ENCODE data around the gene RNF227.

RNF227 gene

DNA sequence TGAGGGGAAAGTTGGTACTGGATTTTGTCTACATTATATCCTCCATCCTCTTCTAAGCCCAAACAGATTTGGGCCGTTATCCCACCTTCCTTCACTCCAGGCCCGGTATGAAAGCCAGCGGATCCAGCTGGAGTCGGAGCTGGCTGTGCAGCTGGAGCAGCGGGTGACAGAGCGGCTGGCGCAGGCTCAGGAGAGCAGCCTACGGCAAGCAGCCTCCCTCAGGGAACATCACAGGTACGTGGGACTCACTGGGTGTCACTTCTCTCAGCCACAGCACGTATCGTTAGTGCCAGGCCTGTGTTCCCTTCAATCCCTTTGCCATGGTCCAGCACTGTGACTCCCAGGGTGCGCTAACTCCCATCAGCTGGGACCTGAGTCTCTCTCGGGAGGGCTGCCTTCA is 27.2 kb upstream of the RNF227 start:
- no peak for ATAC-seq
- TF ChIP-seq ZNF565 (CRISPR knock-in tag; conservative IDR thresholded peaks at IDR 0.05; ENCODE audit: low read depth) (no peak), ZNF70 (CRISPR knock-in tag; IDR thresholded peaks at IDR 0.05) (no peak), ARNTL (CRISPR knock-in tag; IDR thresholded peaks at IDR 0.05; ENCODE audit: borderline replicate concordance, low read depth) (no peak), ZNF8 (CRISPR knock-in tag; IDR thresholded peaks at IDR 0.05) (no peak), TCF4 (CRISPR knock-in tag; IDR thresholded peaks at IDR 0.05; ENCODE audit: borderline replicate concordance) (no peak), ISL1 (CRISPR knock-in tag; IDR thresholded peaks at IDR 0.05) (no peak), ZC3H10 (CRISPR knock-in tag; IDR thresholded peaks at IDR 0.05) (no peak), BACH2 (CRISPR knock-in tag; IDR thresholded peaks at IDR 0.05; ENCODE audit: borderline replicate concordance) (no peak), ESRRG (CRISPR knock-in tag; IDR thresholded peaks at IDR 0.05) (no peak), SNAI2 (CRISPR knock-in tag; IDR thresholded peaks at IDR 0.05) (no peak), ZFP30 (CRISPR knock-in tag; IDR thresholded peaks at IDR 0.05) (no peak)
- TF ChIP-seq, protein P1, sequence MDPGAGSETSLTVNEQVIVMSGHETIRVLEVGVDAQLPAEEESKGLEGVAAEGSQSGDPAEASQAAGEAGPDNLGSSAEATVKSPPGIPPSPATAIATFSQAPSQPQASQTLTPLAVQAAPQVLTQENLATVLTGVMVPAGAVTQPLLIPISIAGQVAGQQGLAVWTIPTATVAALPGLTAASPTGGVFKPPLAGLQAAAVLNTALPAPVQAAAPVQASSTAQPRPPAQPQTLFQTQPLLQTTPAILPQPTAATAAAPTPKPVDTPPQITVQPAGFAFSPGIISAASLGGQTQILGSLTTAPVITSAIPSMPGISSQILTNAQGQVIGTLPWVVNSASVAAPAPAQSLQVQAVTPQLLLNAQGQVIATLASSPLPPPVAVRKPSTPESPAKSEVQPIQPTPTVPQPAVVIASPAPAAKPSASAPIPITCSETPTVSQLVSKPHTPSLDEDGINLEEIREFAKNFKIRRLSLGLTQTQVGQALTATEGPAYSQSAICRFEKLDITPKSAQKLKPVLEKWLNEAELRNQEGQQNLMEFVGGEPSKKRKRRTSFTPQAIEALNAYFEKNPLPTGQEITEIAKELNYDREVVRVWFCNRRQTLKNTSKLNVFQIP (CRISPR knock-in tag; IDR thresholded peaks at IDR 0.05; ENCODE audit: borderline replicate concordance, low read depth): no peak
- TF ChIP-seq, protein P2, sequence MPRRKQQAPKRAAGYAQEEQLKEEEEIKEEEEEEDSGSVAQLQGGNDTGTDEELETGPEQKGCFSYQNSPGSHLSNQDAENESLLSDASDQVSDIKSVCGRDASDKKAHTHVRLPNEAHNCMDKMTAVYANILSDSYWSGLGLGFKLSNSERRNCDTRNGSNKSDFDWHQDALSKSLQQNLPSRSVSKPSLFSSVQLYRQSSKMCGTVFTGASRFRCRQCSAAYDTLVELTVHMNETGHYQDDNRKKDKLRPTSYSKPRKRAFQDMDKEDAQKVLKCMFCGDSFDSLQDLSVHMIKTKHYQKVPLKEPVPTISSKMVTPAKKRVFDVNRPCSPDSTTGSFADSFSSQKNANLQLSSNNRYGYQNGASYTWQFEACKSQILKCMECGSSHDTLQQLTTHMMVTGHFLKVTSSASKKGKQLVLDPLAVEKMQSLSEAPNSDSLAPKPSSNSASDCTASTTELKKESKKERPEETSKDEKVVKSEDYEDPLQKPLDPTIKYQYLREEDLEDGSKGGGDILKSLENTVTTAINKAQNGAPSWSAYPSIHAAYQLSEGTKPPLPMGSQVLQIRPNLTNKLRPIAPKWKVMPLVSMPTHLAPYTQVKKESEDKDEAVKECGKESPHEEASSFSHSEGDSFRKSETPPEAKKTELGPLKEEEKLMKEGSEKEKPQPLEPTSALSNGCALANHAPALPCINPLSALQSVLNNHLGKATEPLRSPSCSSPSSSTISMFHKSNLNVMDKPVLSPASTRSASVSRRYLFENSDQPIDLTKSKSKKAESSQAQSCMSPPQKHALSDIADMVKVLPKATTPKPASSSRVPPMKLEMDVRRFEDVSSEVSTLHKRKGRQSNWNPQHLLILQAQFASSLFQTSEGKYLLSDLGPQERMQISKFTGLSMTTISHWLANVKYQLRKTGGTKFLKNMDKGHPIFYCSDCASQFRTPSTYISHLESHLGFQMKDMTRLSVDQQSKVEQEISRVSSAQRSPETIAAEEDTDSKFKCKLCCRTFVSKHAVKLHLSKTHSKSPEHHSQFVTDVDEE (CRISPR knock-in tag; IDR thresholded peaks at IDR 0.05): no peak
- TF ChIP-seq, protein P3, sequence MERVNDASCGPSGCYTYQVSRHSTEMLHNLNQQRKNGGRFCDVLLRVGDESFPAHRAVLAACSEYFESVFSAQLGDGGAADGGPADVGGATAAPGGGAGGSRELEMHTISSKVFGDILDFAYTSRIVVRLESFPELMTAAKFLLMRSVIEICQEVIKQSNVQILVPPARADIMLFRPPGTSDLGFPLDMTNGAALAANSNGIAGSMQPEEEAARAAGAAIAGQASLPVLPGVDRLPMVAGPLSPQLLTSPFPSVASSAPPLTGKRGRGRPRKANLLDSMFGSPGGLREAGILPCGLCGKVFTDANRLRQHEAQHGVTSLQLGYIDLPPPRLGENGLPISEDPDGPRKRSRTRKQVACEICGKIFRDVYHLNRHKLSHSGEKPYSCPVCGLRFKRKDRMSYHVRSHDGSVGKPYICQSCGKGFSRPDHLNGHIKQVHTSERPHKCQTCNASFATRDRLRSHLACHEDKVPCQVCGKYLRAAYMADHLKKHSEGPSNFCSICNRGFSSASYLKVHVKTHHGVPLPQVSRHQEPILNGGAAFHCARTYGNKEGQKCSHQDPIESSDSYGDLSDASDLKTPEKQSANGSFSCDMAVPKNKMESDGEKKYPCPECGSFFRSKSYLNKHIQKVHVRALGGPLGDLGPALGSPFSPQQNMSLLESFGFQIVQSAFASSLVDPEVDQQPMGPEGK (CRISPR knock-in tag; IDR thresholded peaks at IDR 0.05; ENCODE audit: borderline replicate concordance): no peak
- TF ChIP-seq, protein P4, sequence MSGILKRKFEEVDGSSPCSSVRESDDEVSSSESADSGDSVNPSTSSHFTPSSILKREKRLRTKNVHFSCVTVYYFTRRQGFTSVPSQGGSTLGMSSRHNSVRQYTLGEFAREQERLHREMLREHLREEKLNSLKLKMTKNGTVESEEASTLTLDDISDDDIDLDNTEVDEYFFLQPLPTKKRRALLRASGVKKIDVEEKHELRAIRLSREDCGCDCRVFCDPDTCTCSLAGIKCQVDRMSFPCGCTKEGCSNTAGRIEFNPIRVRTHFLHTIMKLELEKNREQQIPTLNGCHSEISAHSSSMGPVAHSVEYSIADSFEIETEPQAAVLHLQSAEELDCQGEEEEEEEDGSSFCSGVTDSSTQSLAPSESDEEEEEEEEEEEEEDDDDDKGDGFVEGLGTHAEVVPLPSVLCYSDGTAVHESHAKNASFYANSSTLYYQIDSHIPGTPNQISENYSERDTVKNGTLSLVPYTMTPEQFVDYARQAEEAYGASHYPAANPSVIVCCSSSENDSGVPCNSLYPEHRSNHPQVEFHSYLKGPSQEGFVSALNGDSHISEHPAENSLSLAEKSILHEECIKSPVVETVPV (CRISPR knock-in tag; IDR thresholded peaks at IDR 0.05): no peak
- TF ChIP-seq, protein P5, sequence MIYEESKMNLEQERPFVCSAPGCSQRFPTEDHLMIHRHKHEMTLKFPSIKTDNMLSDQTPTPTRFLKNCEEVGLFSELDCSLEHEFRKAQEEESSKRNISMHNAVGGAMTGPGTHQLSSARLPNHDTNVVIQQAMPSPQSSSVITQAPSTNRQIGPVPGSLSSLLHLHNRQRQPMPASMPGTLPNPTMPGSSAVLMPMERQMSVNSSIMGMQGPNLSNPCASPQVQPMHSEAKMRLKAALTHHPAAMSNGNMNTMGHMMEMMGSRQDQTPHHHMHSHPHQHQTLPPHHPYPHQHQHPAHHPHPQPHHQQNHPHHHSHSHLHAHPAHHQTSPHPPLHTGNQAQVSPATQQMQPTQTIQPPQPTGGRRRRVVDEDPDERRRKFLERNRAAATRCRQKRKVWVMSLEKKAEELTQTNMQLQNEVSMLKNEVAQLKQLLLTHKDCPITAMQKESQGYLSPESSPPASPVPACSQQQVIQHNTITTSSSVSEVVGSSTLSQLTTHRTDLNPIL (CRISPR knock-in tag; IDR thresholded peaks at IDR 0.05; ENCODE audit: low read depth): no peak

DNA sequence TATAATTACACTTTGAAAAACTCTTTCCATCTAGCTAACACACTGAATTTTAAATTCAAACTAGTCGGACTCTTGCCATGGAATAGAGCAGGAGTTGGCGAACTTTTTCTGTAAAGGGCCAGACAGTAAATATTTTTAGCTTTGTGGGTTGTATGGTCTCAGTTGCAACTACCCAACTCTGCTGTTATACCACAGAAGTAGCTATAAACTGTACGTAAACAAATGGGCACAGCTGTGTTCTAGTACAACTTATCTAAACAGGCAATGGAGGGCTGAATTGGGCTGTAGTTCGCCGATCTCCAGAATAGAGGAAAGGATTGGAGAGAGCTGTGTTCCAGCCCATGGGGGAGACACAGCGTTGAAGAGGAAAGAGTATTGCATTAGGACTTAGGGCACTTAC is 24.7 kb upstream of the RNF227 start:
- no peak for ATAC-seq
- no peak for TF ChIP-seq ZC3H10 (CRISPR knock-in tag; IDR thresholded peaks at IDR 0.05)
- TF ChIP-seq GLIS3 (CRISPR knock-in tag; IDR thresholded peaks at IDR 0.05): no peak
- no peak for TF ChIP-seq OSR1 (CRISPR knock-in tag; IDR thresholded peaks at IDR 0.05)
- TF ChIP-seq SNAI2 (CRISPR knock-in tag; IDR thresholded peaks at IDR 0.05): no peak
- TF ChIP-seq ZNF8 (CRISPR knock-in tag; IDR thresholded peaks at IDR 0.05): no peak
- no peak for TF ChIP-seq ESRRG (CRISPR knock-in tag; IDR thresholded peaks at IDR 0.05)
- TF ChIP-seq ZNF70 (CRISPR knock-in tag; IDR thresholded peaks at IDR 0.05): no peak
- TF ChIP-seq, protein P5 (CRISPR knock-in tag; IDR thresholded peaks at IDR 0.05; ENCODE audit: low read depth): no peak
- no peak for TF ChIP-seq ARNTL (CRISPR knock-in tag; IDR thresholded peaks at IDR 0.05; ENCODE audit: borderline replicate concordance, low read depth)

DNA sequence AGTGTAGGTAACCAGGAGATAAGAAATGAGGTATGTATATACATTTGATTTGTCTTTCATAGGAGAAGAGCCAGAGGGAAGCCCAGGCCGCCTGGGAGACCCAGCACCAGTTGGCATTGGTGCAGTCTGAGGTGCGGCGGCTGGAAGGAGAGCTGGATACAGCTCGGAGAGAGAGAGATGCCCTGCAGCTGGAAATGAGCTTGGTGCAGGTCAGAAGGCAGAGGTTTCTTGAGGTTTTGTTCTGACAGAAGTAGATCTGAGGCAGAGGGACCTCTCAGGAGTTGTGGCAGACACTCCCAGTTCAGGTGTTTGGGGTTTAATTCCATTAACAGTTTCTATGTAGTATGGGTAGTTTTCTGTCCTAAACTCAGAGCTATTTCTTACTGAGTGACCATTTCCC is 23.9 kb upstream of the RNF227 start:
- TF ChIP-seq ZNF70 (CRISPR knock-in tag; IDR thresholded peaks at IDR 0.05) (no peak), RARB (CRISPR knock-in tag; IDR thresholded peaks at IDR 0.05) (no peak), OSR1 (CRISPR knock-in tag; IDR thresholded peaks at IDR 0.05) (no peak), ARNTL (CRISPR knock-in tag; IDR thresholded peaks at IDR 0.05; ENCODE audit: borderline replicate concordance, low read depth) (no peak), TOX (CRISPR knock-in tag; IDR thresholded peaks at IDR 0.05; ENCODE audit: borderline replicate concordance) (no peak), CSDC2 (CRISPR knock-in tag; IDR thresholded peaks at IDR 0.05) (no peak), ZNF8 (CRISPR knock-in tag; IDR thresholded peaks at IDR 0.05) (no peak), ESRRG (CRISPR knock-in tag; IDR thresholded peaks at IDR 0.05) (no peak)
- TF ChIP-seq, protein P1 (CRISPR knock-in tag; IDR thresholded peaks at IDR 0.05; ENCODE audit: borderline replicate concordance, low read depth): no peak
- TF ChIP-seq, protein P3 (CRISPR knock-in tag; IDR thresholded peaks at IDR 0.05; ENCODE audit: borderline replicate concordance): no peak
- ATAC-seq: no peak

Data from SK-N-SH treated with all-trans-retinoic acid at 6 μM for 48 hours (cell line).